SK-N-SH (cell line): ENCODE measurements around the gene PEA15. TPM values are rescaled to one million over a fixed set of nuclear protein-coding genes. Genes with fewer than 3 reads are reported as not detected.

Experiments used
- CTCF ChIA-PET: fragments of 300-600, 350-600 bp; formaldehyde crosslinking; extraction: SDS; loops from one replicate; lab custom pipeline; 2021; lab: Yijun Ruan, JAX
- POLR2A ChIA-PET: fragments of 350-600 bp; sonication (Branson Sonifier 250); formaldehyde crosslinking; extraction: SDS; loops from one replicate; lab custom pipeline; 2020; ENCODE audit warnings: antibody characterized with exemption, inconsistent platforms; lab: Yijun Ruan, JAX
- DNase-seq: peaks from one replicate; pipeline ENCODE4 v3.0.0; 2012
- H2AFZ ChIP-seq: fragments of 200-600 bp; sonication (generic); 2 replicates; pipeline ENCODE4 v1.8.1; 2016; ENCODE audit warnings: antibody characterized with exemption, mild to moderate bottlenecking, low read depth
- H3F3A ChIP-seq: fragments of 200-600 bp; sonication (generic); replicated peaks from 2 replicates; pipeline ENCODE3; 2016; ENCODE audit warnings: antibody characterized with exemption, mild to moderate bottlenecking; ENCODE audit not compliant: insufficient read depth
- H3K27ac ChIP-seq, 2 experiments: fragments of 200-500 bp in 1 of 2; fragments of 200-600 bp in 1 of 2; sonication (Bioruptor generic) in 1 of 2; sonication (generic), shearing (Covaris generic) in 1 of 2; 2 replicates each; pipeline versions ENCODE4 v1.5.1 to v1.6.1; 2014 to 2016; ENCODE audit warnings: low read depth in 2 of 2, inconsistent platforms in 1 of 2, low read length in 1 of 2, mild to moderate bottlenecking in 1 of 2, mixed read lengths in 1 of 2
- H3K27me3 ChIP-seq: fragments of 200-600 bp; sonication (generic), shearing (Covaris generic); 2 replicates; pipeline ENCODE4 v1.6.1; 2016; ENCODE audit warnings: mixed run types; ENCODE audit not compliant: insufficient read depth
- H3K36me3 ChIP-seq, 2 experiments: fragments of 200-500 bp in 1 of 2; fragments of 200-600 bp in 1 of 2; sonication (Bioruptor generic) in 1 of 2; sonication (generic) in 1 of 2; replicated peaks in 1 of 2; 2 replicates each; pipeline versions ENCODE3 to v1.5.1; 2014 to 2016; ENCODE audit warnings: low read length in 1 of 2, mild to moderate bottlenecking in 1 of 2; ENCODE audit not compliant: insufficient read depth in 2 of 2, control insufficient read depth in 1 of 2
- H3K4me1 ChIP-seq, 2 experiments: fragments of 200-500 bp in 1 of 2; fragments of 200-600 bp in 1 of 2; sonication (Bioruptor generic) in 1 of 2; sonication (generic), shearing (Covaris generic) in 1 of 2; 2 replicates each; pipeline versions ENCODE4 v1.5.1 to v1.6.1; 2014 to 2016; ENCODE audit warnings: low read depth in 1 of 2, low read length in 1 of 2, mixed run types in 1 of 2; ENCODE audit not compliant: insufficient read depth in 2 of 2, control insufficient read depth in 1 of 2
- H3K4me2 ChIP-seq: fragments of 200-600 bp; sonication (generic), shearing (Covaris generic); 2 replicates; pipeline ENCODE4 v1.6.1; 2017; ENCODE audit warnings: mixed run types
- H3K4me3 ChIP-seq, 2 experiments: fragments of 200-500 bp in 1 of 2; fragments of 200-600 bp in 1 of 2; sonication (Bioruptor generic) in 1 of 2; sonication (generic), shearing (Covaris generic) in 1 of 2; 2 replicates each; pipeline versions ENCODE4 v1.5.1 to v1.8.1; 2014 to 2016; ENCODE audit warnings: low read depth in 2 of 2, inconsistent platforms in 1 of 2, low read length in 1 of 2, mild to moderate bottlenecking in 1 of 2, mixed read lengths in 1 of 2, moderate library complexity in 1 of 2
- H3K79me2 ChIP-seq: fragments of 200-600 bp; sonication (generic); 2 replicates; pipeline ENCODE4 v1.8.1; 2017; ENCODE audit warnings: mild to moderate bottlenecking; ENCODE audit not compliant: insufficient read depth
- H3K9ac ChIP-seq: fragments of 200-600 bp; sonication (generic); 2 replicates; pipeline ENCODE4 v1.6.1; 2017; ENCODE audit warnings: mixed run types
- H3K9me2 ChIP-seq: fragments of 200-600 bp; sonication (generic); 2 replicates; pipeline ENCODE4 v1.6.1; 2017; ENCODE audit warnings: mixed run types
- H3K9me3 ChIP-seq: fragments of 200-600 bp; sonication (generic); 2 replicates; pipeline ENCODE4 v1.6.1; 2017; ENCODE audit warnings: mixed run types, mild to moderate bottlenecking, moderate library complexity
- H4K20me1 ChIP-seq: fragments of 200-600 bp; sonication (generic); 2 replicates; pipeline ENCODE4 v1.6.1; 2017; ENCODE audit warnings: mild to moderate bottlenecking, mixed run types; ENCODE audit not compliant: insufficient read depth
- CTCF ChIP-seq: fragments of 200-600 bp; sonication (generic); IDR thresholded peaks from 2 replicates; pipeline ENCODE4 v1.6.1; 2017; ENCODE audit warnings: antibody characterized with exemption, mild to moderate bottlenecking, moderate library complexity
- EP300 ChIP-seq, 2 experiments: IDR thresholded peaks; 2 replicates each; pipeline versions ENCODE4 v1.4.0 to v1.6.1; 2012; ENCODE audit warnings: borderline replicate concordance in 1 of 2, low read depth in 1 of 2, low read length in 1 of 2
- FOXJ3 ChIP-seq: sonication (generic); formaldehyde crosslinking; IDR thresholded peaks from 2 replicates; pipeline ENCODE4 v1.5.1; 2020; ENCODE audit warnings: mild to moderate bottlenecking, missing genetic modification reagents
- GATA2 ChIP-seq: sonication (generic); formaldehyde crosslinking; IDR thresholded peaks from 2 replicates; pipeline ENCODE4 v1.5.0; 2020; ENCODE audit warnings: mild to moderate bottlenecking, missing genetic modification reagents
- JUND ChIP-seq: IDR thresholded peaks from 2 replicates; pipeline ENCODE4 v1.4.0; 2012
- NRF1 ChIP-seq: IDR thresholded peaks from 2 replicates; pipeline ENCODE4 v1.6.1; 2012; ENCODE audit warnings: low read depth, mild to moderate bottlenecking, low read length
- RAD21 ChIP-seq: IDR thresholded peaks from 2 replicates; pipeline ENCODE4 v1.6.1; 2012; ENCODE audit warnings: mild to moderate bottlenecking, low read length
- RCOR1 ChIP-seq: fragments of 150-350 bp; IDR thresholded peaks from 2 replicates; pipeline ENCODE4 v1.6.1; 2017; ENCODE audit warnings: antibody characterized with exemption, low read length
- RXRA ChIP-seq: IDR thresholded peaks from 2 replicates; pipeline ENCODE4 v1.4.0; 2012; ENCODE audit warnings: low read depth, mild to moderate bottlenecking, borderline replicate concordance
- TCF12 ChIP-seq: IDR thresholded peaks from 2 replicates; pipeline ENCODE4 v1.4.0; 2012
- WGBS: methylation state at CpG from one replicate; pipeline ENCODE4 v1.1.6; 2017; ENCODE audit warnings: low lambda C conversion rate; 5-methylcytosine and 5-hydroxymethylcytosine counted together
- polyA plus RNA-seq, 3 experiments: library from polyadenylated mRNA; depleted of rRNA; stranded (reverse); fragments of >200 nt; gene quantifications; 2 replicates each; pipeline ENCODE4 v1.2.3, GENCODE V29; 2012

PEA15 gene
- polyA plus RNA-seq, 1 of the 3 experiments (the other 2 are of a cell fraction): 322 TPM

GRCh38 chr1:160257411-160258015 lies 52.3 kb downstream of the PEA15 start:
- H3K36me3 ChIP-seq: peaks cover 0 to 20% of the 10 kb centered on the region in 2 experiments
- H3K9me3 ChIP-seq: no peaks in the 10 kb centered on the region
- no peak for TF ChIP-seq JUND
- no peak for TF ChIP-seq NRF1
- TF ChIP-seq FOXJ3 (CRISPR knock-in tag): no peak
- no peak for TF ChIP-seq TCF12
- no peak for TF ChIP-seq GATA2 (CRISPR knock-in tag)
- no peak for TF ChIP-seq CTCF
- no peak for TF ChIP-seq RCOR1
- no peak for TF ChIP-seq EP300 (IDR thresholded peaks at IDR 0.05; ENCODE audit: borderline replicate concordance in 1 of 2, low read depth in 1 of 2, low read length in 1 of 2)
- H3K9me2 ChIP-seq: no peaks in the 10 kb centered on the region
- no peak overlapping the region for H3K9ac ChIP-seq
- CTCF ChIA-PET: interaction anchor here (0.8 to 26.9 kb wide), 7 partner anchors 15 to 172 kb away, joined by 3 to 293 read pairs (median 4); partner anchors contain the start of gene CASQ1
- H3K4me2 ChIP-seq: no peak overlapping the region
- peaks cover 16 to 24% of the 10 kb centered on the region in 2 experiments for H3K4me1 ChIP-seq
- H4K20me1 ChIP-seq: peaks cover 50% of the 10 kb centered on the region
- H3K27ac ChIP-seq: peak overlapping the region in 1 of 2 experiments; percentile 43; a peak in 2 of 4 replicates
- no peak for DNase-seq
- H3K4me3 ChIP-seq: no peak overlapping the region
- 98% methylated on average over 6 of the region's 6 CpGs for WGBS
- H2AFZ ChIP-seq: no peak overlapping the region
- POLR2A ChIA-PET: no interaction called here
- no peaks in the 10 kb centered on the region for H3K27me3 ChIP-seq
- H3F3A ChIP-seq: peaks cover 37% of the 10 kb centered on the region
- peaks cover 81% of the 10 kb centered on the region for H3K79me2 ChIP-seq

- H3K36me3 ChIP-seq: peaks cover 0 to 14% of the 10 kb centered on the region in 2 experiments
- no peaks in the 10 kb centered on the region for H3K27me3 ChIP-seq
- H2AFZ ChIP-seq: no peak overlapping the region
- DNase-seq: no peak
- 99% methylated on average over 7 of the region's 7 CpGs for WGBS
- no peak overlapping the region for H3K4me2 ChIP-seq
- H3K9me3 ChIP-seq: no peaks in the 10 kb centered on the region
- CTCF ChIA-PET: interaction anchor here (0.9 to 26.9 kb wide), 5 partner anchors 39 to 172 kb away, joined by 3 to 293 read pairs (median 4); partner anchors contain the start of gene CASQ1
- TF ChIP-seq RAD21 (no peak), RXRA (no peak)
- TF ChIP-seq, all 33 proteins: peak for 0
- no peak overlapping the region for H3K4me3 ChIP-seq
- peaks cover 48% of the 10 kb centered on the region for H4K20me1 ChIP-seq
- H3K79me2 ChIP-seq: peaks cover 74% of the 10 kb centered on the region
- no peaks in the 10 kb centered on the region for H3K9me2 ChIP-seq
- POLR2A ChIA-PET: no interaction called here
- no peak overlapping the region for H3K27ac ChIP-seq
- peaks cover 34% of the 10 kb centered on the region for H3F3A ChIP-seq
- peaks cover 18 to 24% of the 10 kb centered on the region in 2 experiments for H3K4me1 ChIP-seq
- H3K9ac ChIP-seq: no peak overlapping the region
Measured at GRCh38 chr1:160258177-160258798, 53.1 kb downstream of the PEA15 start.
